GM23338 (cell line): ENCODE results near the gene RASGRF2. TPM values are rescaled to one million over a fixed set of nuclear protein-coding genes. Genes with fewer than 3 reads are reported as not detected.

ENCODE experiments used
- ATAC-seq: fragments of 200-7000 bp; cut with Tn5 transposase; 3 replicates; pipeline ENCODE4 v1.9.1; 2020
- DNase-seq: peaks from one replicate; pipeline ENCODE4 v3.0.0-alpha.2; 2015; ENCODE audit warnings: low spot score
- H2AFZ ChIP-seq: fragments of 200-600 bp; sonication (generic); 2 replicates; pipeline ENCODE4 v1.8.0; 2016; ENCODE audit warnings: antibody characterized with exemption, mild to moderate bottlenecking, moderate library complexity
- H3F3A ChIP-seq: fragments of 200-600 bp; sonication (generic); replicated peaks from 2 replicates; pipeline ENCODE4 v1.8.0; 2017; ENCODE audit warnings: antibody characterized with exemption, mixed run types, low read depth
- H3K27ac ChIP-seq: fragments of 200-600 bp; sonication (generic); 2 replicates; pipeline ENCODE4 v1.6.1; 2016; ENCODE audit warnings: low read depth
- H3K27me3 ChIP-seq: fragments of 200-600 bp; sonication (generic); 2 replicates; pipeline ENCODE4 v1.8.0; 2016; ENCODE audit warnings: mild to moderate bottlenecking, mixed run types, moderate library complexity; ENCODE audit not compliant: insufficient read depth
- H3K36me3 ChIP-seq: fragments of 200-600 bp; sonication (generic); 2 replicates; pipeline ENCODE4 v1.8.0; 2016; ENCODE audit warnings: mild to moderate bottlenecking; ENCODE audit not compliant: insufficient read depth
- H3K4me1 ChIP-seq: fragments of 200-600 bp; sonication (generic); 2 replicates; pipeline ENCODE4 v1.8.0; 2016; ENCODE audit warnings: mild to moderate bottlenecking, moderate library complexity; ENCODE audit not compliant: insufficient read depth
- H3K4me2 ChIP-seq: fragments of 200-600 bp; sonication (generic); 2 replicates; pipeline ENCODE4 v1.7.1; 2017; ENCODE audit warnings: mixed run types
- H3K4me3 ChIP-seq: fragments of 200-600 bp; sonication (generic); 2 replicates; pipeline ENCODE4 v1.6.1; 2016; ENCODE audit warnings: mixed run types
- H3K79me2 ChIP-seq: fragments of 200-600 bp; sonication (generic); replicated peaks from 2 replicates; pipeline ENCODE4 v1.8.0; 2017; ENCODE audit warnings: mild to moderate bottlenecking; ENCODE audit not compliant: insufficient read depth
- H3K9me2 ChIP-seq: fragments of 200-600 bp; sonication (generic); 2 replicates; pipeline ENCODE4 v1.8.0; 2017; ENCODE audit not compliant: insufficient read depth
- H4K20me1 ChIP-seq: fragments of 200-600 bp; sonication (generic); replicated peaks from 2 replicates; pipeline ENCODE4 v1.8.0; 2017; ENCODE audit warnings: mild to moderate bottlenecking; ENCODE audit not compliant: insufficient read depth
- H3K27ac Mint-ChIP-seq: 2 replicates; pipeline ENCODE4 v1.8.0; 2020; ENCODE audit warnings: inconsistent platforms, mild to moderate bottlenecking, moderate library complexity, mixed read lengths
- H3K27me3 Mint-ChIP-seq: 3 replicates; pipeline ENCODE4 v1.8.0; 2022; ENCODE audit warnings: low read depth, mild to moderate bottlenecking, moderate library complexity, mixed read lengths, inconsistent platforms; ENCODE audit not compliant: insufficient read depth, poor library complexity
- H3K36me3 Mint-ChIP-seq: 3 replicates; pipeline ENCODE4 v1.8.0; 2021; ENCODE audit warnings: low read depth, mild to moderate bottlenecking, inconsistent platforms, moderate library complexity, mixed read lengths
- H3K4me1 Mint-ChIP-seq: 3 replicates; pipeline ENCODE4 v1.8.0; 2020; ENCODE audit warnings: mild to moderate bottlenecking, inconsistent platforms, mixed read lengths
- H3K4me3 Mint-ChIP-seq: 3 replicates; pipeline ENCODE4 v1.8.0; 2021; ENCODE audit warnings: moderate library complexity, mild to moderate bottlenecking, inconsistent platforms, mixed read lengths
- H3K9me3 Mint-ChIP-seq: 3 replicates; pipeline ENCODE4 v1.8.0; 2020; ENCODE audit warnings: moderate library complexity, mild to moderate bottlenecking, inconsistent platforms, mixed read lengths
- CREB1 ChIP-seq: fragments of 250-450 bp; sonication (Bioruptor Pico); IDR thresholded peaks from 2 replicates; pipeline ENCODE4 v1.5.0; 2020; ENCODE audit warnings: low read depth, mild to moderate bottlenecking, moderate library complexity
- EZH2 ChIP-seq: fragments of 200-600 bp; sonication (generic); IDR thresholded peaks from one replicate; pipeline ENCODE4 v1.8.0; 2017; ENCODE audit warnings: antibody characterized with exemption, mild to moderate bottlenecking, low read depth; ENCODE audit not compliant: unreplicated experiment
- JUNB ChIP-seq: IDR thresholded peaks from one replicate; pipeline ENCODE4 v1.6.1; 2016; ENCODE audit warnings: antibody characterized with exemption; ENCODE audit not compliant: unreplicated experiment
- NANOG ChIP-seq: IDR thresholded peaks from 2 replicates; pipeline ENCODE4 v1.6.1; 2016; ENCODE audit warnings: antibody characterized with exemption, borderline replicate concordance
- POLR2AphosphoS5 ChIP-seq: IDR thresholded peaks from 2 replicates; pipeline ENCODE4 v1.6.1; 2016; ENCODE audit warnings: antibody characterized with exemption, low read depth
- STAT1 ChIP-seq: IDR thresholded peaks from one replicate; pipeline ENCODE4 v1.6.1; 2016; ENCODE audit warnings: antibody characterized with exemption; ENCODE audit not compliant: unreplicated experiment
- ZNF114 ChIP-seq: fragments of 250-450 bp; sonication (Bioruptor Pico); IDR thresholded peaks from 2 replicates; pipeline ENCODE4 v1.5.0; 2020; ENCODE audit warnings: mild to moderate bottlenecking, moderate library complexity
- ZNF331 ChIP-seq: fragments of 250-450 bp; sonication (Bioruptor Pico); IDR thresholded peaks from 2 replicates; pipeline ENCODE4 v1.5.0; 2020; ENCODE audit warnings: low read depth, mild to moderate bottlenecking, moderate library complexity
- polyA plus RNA-seq: library from polyadenylated mRNA; unstranded; fragments of >200 nt; fragmentation: Nextera tagmentation; extraction: Ambion mirVana; gene quantifications from 2 replicates; pipeline ENCODE4 v1.2.1, GENCODE V29; 2016
- total RNA-seq: library from RNA; depleted of rRNA; stranded (reverse); fragments of >200 nt; shearing (Covaris generic); gene quantifications from 2 replicates; pipeline ENCODE4 v1.2.3, GENCODE V29; 2014
- TF ChIP-seq, protein P1 (sequence below): IDR thresholded peaks from 2 replicates; pipeline ENCODE4 v1.6.1; 2016; ENCODE audit warnings: antibody characterized with exemption
- TF ChIP-seq, protein P2 (sequence below): fragments of 250-450 bp; sonication (Bioruptor Pico); IDR thresholded peaks from 2 replicates; pipeline ENCODE4 v1.5.0; 2020; ENCODE audit warnings: mild to moderate bottlenecking, moderate library complexity

Gene RASGRF2
- total and polyA plus RNA-seq, 2 experiments from 2014 or later = 5.0 to 19.2 TPM

DNA sequence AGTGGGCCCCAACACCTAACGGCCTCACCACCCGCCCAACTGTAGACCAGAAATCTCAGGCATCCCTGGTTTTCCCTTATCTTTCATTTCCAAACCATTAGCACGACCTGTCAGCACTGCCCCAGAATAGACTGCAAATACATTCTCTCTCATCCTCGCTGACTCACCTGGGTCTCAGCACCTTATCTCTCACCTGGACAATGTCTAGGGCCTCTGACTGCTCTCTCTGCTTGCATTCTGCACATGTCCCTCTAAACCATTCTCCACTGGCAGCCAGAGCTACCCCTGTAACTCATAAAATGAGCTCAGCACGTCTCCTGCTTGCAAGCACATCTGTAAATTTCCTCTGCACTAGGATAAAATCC lies 285.7 kb downstream of the RASGRF2 start (continued):
- TF ChIP-seq, protein P1, sequence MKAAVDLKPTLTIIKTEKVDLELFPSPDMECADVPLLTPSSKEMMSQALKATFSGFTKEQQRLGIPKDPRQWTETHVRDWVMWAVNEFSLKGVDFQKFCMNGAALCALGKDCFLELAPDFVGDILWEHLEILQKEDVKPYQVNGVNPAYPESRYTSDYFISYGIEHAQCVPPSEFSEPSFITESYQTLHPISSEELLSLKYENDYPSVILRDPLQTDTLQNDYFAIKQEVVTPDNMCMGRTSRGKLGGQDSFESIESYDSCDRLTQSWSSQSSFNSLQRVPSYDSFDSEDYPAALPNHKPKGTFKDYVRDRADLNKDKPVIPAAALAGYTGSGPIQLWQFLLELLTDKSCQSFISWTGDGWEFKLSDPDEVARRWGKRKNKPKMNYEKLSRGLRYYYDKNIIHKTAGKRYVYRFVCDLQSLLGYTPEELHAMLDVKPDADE = no peak
- no peak for TF ChIP-seq JUNB
- TF ChIP-seq, protein P2, sequence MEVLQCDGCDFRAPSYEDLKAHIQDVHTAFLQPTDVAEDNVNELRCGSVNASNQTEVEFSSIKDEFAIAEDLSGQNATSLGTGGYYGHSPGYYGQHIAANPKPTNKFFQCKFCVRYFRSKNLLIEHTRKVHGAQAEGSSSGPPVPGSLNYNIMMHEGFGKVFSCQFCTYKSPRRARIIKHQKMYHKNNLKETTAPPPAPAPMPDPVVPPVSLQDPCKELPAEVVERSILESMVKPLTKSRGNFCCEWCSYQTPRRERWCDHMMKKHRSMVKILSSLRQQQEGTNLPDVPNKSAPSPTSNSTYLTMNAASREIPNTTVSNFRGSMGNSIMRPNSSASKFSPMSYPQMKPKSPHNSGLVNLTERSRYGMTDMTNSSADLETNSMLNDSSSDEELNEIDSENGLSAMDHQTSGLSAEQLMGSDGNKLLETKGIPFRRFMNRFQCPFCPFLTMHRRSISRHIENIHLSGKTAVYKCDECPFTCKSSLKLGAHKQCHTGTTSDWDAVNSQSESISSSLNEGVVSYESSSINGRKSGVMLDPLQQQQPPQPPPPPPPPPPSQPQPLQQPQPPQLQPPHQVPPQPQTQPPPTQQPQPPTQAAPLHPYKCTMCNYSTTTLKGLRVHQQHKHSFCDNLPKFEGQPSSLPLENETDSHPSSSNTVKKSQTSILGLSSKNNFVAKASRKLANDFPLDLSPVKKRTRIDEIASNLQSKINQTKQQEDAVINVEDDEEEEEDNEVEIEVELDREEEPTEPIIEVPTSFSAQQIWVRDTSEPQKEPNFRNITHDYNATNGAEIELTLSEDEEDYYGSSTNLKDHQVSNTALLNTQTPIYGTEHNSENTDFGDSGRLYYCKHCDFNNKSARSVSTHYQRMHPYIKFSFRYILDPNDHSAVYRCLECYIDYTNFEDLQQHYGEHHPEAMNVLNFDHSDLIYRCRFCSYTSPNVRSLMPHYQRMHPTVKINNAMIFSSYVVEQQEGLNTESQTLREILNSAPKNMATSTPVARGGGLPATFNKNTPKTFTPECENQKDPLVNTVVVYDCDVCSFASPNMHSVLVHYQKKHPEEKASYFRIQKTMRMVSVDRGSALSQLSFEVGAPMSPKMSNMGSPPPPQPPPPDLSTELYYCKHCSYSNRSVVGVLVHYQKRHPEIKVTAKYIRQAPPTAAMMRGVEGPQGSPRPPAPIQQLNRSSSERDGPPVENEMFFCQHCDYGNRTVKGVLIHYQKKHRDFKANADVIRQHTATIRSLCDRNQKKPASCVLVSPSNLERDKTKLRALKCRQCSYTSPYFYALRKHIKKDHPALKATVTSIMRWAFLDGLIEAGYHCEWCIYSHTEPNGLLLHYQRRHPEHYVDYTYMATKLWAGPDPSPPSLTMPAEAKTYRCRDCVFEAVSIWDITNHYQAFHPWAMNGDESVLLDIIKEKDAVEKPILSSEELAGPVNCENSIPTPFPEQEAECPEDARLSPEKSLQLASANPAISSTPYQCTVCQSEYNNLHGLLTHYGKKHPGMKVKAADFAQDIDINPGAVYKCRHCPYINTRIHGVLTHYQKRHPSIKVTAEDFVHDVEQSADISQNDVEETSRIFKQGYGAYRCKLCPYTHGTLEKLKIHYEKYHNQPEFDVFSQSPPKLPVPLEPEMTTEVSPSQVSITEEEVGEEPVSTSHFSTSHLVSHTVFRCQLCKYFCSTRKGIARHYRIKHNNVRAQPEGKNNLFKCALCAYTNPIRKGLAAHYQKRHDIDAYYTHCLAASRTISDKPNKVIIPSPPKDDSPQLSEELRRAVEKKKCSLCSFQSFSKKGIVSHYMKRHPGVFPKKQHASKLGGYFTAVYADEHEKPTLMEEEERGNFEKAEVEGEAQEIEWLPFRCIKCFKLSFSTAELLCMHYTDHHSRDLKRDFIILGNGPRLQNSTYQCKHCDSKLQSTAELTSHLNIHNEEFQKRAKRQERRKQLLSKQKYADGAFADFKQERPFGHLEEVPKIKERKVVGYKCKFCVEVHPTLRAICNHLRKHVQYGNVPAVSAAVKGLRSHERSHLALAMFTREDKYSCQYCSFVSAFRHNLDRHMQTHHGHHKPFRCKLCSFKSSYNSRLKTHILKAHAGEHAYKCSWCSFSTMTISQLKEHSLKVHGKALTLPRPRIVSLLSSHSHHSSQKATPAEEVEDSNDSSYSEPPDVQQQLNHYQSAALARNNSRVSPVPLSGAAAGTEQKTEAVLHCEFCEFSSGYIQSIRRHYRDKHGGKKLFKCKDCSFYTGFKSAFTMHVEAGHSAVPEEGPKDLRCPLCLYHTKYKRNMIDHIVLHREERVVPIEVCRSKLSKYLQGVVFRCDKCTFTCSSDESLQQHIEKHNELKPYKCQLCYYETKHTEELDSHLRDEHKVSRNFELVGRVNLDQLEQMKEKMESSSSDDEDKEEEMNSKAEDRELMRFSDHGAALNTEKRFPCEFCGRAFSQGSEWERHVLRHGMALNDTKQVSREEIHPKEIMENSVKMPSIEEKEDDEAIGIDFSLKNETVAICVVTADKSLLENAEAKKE (CRISPR knock-in tag) = no peak

DNA sequence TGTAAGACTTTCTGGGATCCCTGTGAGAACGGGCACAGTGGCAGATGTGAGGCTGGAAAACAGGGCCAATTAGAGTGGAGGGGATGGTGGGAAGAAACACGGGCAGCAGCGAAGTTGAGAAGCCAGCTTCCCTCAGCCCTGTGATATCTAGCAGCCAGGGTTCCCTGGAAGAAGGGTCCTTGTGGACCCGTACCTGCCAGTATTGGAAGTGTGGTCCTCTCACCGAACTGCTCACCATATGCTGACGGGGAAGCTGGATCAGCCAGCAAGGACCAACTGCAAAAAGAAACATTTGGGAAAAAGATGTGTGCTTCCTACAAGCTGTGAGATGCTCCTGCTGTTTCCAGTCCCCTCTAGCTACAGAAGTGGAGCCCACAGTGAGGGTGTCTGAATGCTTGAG lies 286.5 kb downstream of the RASGRF2 start:
- Histone ChIP-seq H3K9me2 (no peaks in the 10 kb centered on the region), H3K4me2 (no peak overlapping the region), H3K79me2 (no peaks in the 10 kb centered on the region), H4K20me1 (peaks cover 18% of the 10 kb centered on the region), H3K36me3 (no peaks in the 10 kb centered on the region), H3K27me3 (no peaks in the 10 kb centered on the region), H3K4me1 (peaks cover 11% of the 10 kb centered on the region), H3K27ac (no peak overlapping the region), H3K4me3 (no peak overlapping the region), H3F3A (no peaks in the 10 kb centered on the region), H2AFZ (no peak overlapping the region)
- ATAC-seq (no peak; the same call in 2 of the 3 replicates), DNase-seq (no peak)
- Mint-ChIP-seq H3K27me3 (peaks cover 2% of the 10 kb centered on the region), H3K4me3 (no peak overlapping the region), H3K36me3 (peaks cover 6% of the 10 kb centered on the region), H3K9me3 (no peaks in the 10 kb centered on the region), H3K4me1 (peaks cover 34% of the 10 kb centered on the region), H3K27ac (peak overlapping the region; percentile 60; the same call in 1 of the 2 replicates)
- no peak for TF ChIP-seq POLR2AphosphoS5
- TF ChIP-seq, protein P2 (CRISPR knock-in tag) = no peak
- no peak for TF ChIP-seq NANOG
- TF ChIP-seq ZNF331 (CRISPR knock-in tag) = no peak
- no peak for TF ChIP-seq CREB1
- TF ChIP-seq STAT1 = no peak
- no peak for TF ChIP-seq JUNB
- TF ChIP-seq ZNF114 (CRISPR knock-in tag) = no peak
- no peak for TF ChIP-seq EZH2
